Progenitor cell of endocrine pancreas (in vitro differentiated cells): ENCODE data around the gene SORCS2. TPM values are rescaled to one million over a fixed set of nuclear protein-coding genes. Genes with fewer than 3 reads are reported as not detected.
"Not testable (repeated sequence)": the region's sequence is repeated elsewhere in the genome, so short reads cannot be mapped to it uniquely, and the experiment has no call there.

ENCODE experiments used
- DNase-seq: peaks from one replicate; pipeline ENCODE4 v3.0.0; 2021; ENCODE audit warnings: low spot score; ENCODE audit not compliant: unreplicated experiment
- H3K27ac Mint-ChIP-seq: 2 replicates; pipeline ENCODE4 v1.8.0; 2021; ENCODE audit warnings: mild to moderate bottlenecking, moderate library complexity, mixed read lengths
- H3K27me3 Mint-ChIP-seq: 2 replicates; pipeline ENCODE4 v1.8.0; 2021; ENCODE audit warnings: mixed read lengths
- H3K36me3 Mint-ChIP-seq: 2 replicates; pipeline ENCODE4 v1.8.0; 2022; ENCODE audit warnings: mixed read lengths; ENCODE audit not compliant: insufficient read depth
- H3K4me1 Mint-ChIP-seq: 2 replicates; pipeline ENCODE4 v1.8.0; 2021; ENCODE audit warnings: low read depth, mixed read lengths
- H3K4me3 Mint-ChIP-seq: 2 replicates; pipeline ENCODE4 v1.8.0; 2021; ENCODE audit warnings: low read depth, mild to moderate bottlenecking, moderate library complexity, mixed read lengths
- H3K9me3 Mint-ChIP-seq: 2 replicates; pipeline ENCODE4 v1.8.0; 2021; ENCODE audit warnings: low read depth, mixed read lengths
- CTCF ChIP-seq: fragments of 200-600 bp; sonication (generic); IDR thresholded peaks from one replicate; pipeline ENCODE4 v1.5.0; 2021; ENCODE audit warnings: antibody characterized with exemption, mild to moderate bottlenecking; ENCODE audit not compliant: unreplicated experiment
- total RNA-seq: library from RNA; stranded (reverse); gene quantifications from 2 replicates; pipeline ENCODE4 v1.2.1, GENCODE V29; 2021

The SORCS2 gene
- total RNA-seq, 1 donor from 2014 or later: 2.2 TPM

GRCh38 chr4:7160439-7160838 lies 31.9 kb upstream of the SORCS2 start:
- TF ChIP-seq CTCF: no peak
- Mint-ChIP-seq H3K27ac (peak overlapping the region; percentile 75), H3K36me3 (no peaks in the 10 kb centered on the region), H3K9me3 (no peaks in the 10 kb centered on the region), H3K4me3 (no peak overlapping the region), H3K4me1 (peaks cover 37% of the 10 kb centered on the region), H3K27me3 (peaks cover 7% of the 10 kb centered on the region)
- no peak for DNase-seq

GRCh38 chr4:7160951-7161440 lies 31.3 kb upstream of the SORCS2 start:
- no peak overlapping the region for H3K4me3 Mint-ChIP-seq
- H3K4me1 Mint-ChIP-seq: peaks cover 37% of the 10 kb centered on the region
- peak overlapping the region; percentile 75 for H3K27ac Mint-ChIP-seq
- no peak for TF ChIP-seq CTCF
- H3K36me3 Mint-ChIP-seq: no peaks in the 10 kb centered on the region
- peaks cover 7% of the 10 kb centered on the region for H3K27me3 Mint-ChIP-seq
- no peaks in the 10 kb centered on the region for H3K9me3 Mint-ChIP-seq
- DNase-seq: no peak

GRCh38 chr4:7161721-7162214 lies 30.6 kb upstream of the SORCS2 start:
- no peak for DNase-seq

GRCh38 chr4:7165056-7165873 lies 27.1 kb upstream of the SORCS2 start:
- not testable (repeated sequence) for DNase-seq, H3K27ac Mint-ChIP-seq, H3K36me3 Mint-ChIP-seq, H3K9me3 Mint-ChIP-seq, H3K4me3 Mint-ChIP-seq
- Mint-ChIP-seq H3K4me1 (peaks cover 18% of the 10 kb centered on the region), H3K27me3 (peaks cover 12% of the 10 kb centered on the region)

More at GRCh38 chr4:7161721-7162214, 30.6 kb upstream of the SORCS2 start:
- Mint-ChIP-seq H3K27ac (peak overlapping the region; percentile 94), H3K27me3 (peaks cover 7% of the 10 kb centered on the region), H3K9me3 (no peaks in the 10 kb centered on the region), H3K4me1 (peaks cover 34% of the 10 kb centered on the region), H3K4me3 (no peak overlapping the region), H3K36me3 (no peaks in the 10 kb centered on the region)
- TF ChIP-seq CTCF: no peak

- Mint-ChIP-seq H3K4me3 (no peak overlapping the region), H3K9me3 (no peaks in the 10 kb centered on the region), H3K27me3 (peaks cover 13% of the 10 kb centered on the region), H3K36me3 (no peaks in the 10 kb centered on the region), H3K4me1 (peaks cover 15% of the 10 kb centered on the region), H3K27ac (no peak overlapping the region)
- no peak for DNase-seq
- TF ChIP-seq CTCF: no peak
Observed at GRCh38 chr4:7165874-7166201, 26.5 kb upstream of the SORCS2 start.

GRCh38 chr4:7166237-7166636 lies 26.1 kb upstream of the SORCS2 start:
- Mint-ChIP-seq H3K36me3 (no peaks in the 10 kb centered on the region), H3K27ac (no peak overlapping the region), H3K4me3 (no peak overlapping the region), H3K9me3 (no peaks in the 10 kb centered on the region), H3K4me1 (peaks cover 11% of the 10 kb centered on the region), H3K27me3 (peaks cover 16% of the 10 kb centered on the region)
- TF ChIP-seq CTCF: no peak
- no peak for DNase-seq
